ENCODE measurements around the gene KLF6. TPM values are rescaled to one million over a fixed set of nuclear protein-coding genes. Genes with fewer than 3 reads are reported as not detected.

Gene KLF6
- total RNA-seq, 1 donor from 2014 or later = 88.6 TPM

- H3K4me3 Mint-ChIP-seq (ENCODE audit: unreplicated experiment) = no peak overlapping the region
- no peak for TF ChIP-seq CTCF (IDR thresholded peaks at IDR 0.05; ENCODE audit: partially characterized antibody, unreplicated experiment)
- H3K4me1 Mint-ChIP-seq (ENCODE audit: low read depth, unreplicated experiment) = peaks cover 6% of the 10 kb centered on the region
- no peak for DNase-seq
- peaks cover 15% of the 10 kb centered on the region for H3K9me3 Mint-ChIP-seq (ENCODE audit: unreplicated experiment)
- H3K27ac Mint-ChIP-seq (ENCODE audit: unreplicated experiment) = no peak overlapping the region
- peaks cover 11% of the 10 kb centered on the region for H3K27me3 Mint-ChIP-seq (ENCODE audit: unreplicated experiment)
- H3K36me3 Mint-ChIP-seq (ENCODE audit: unreplicated experiment) = peaks cover 8% of the 10 kb centered on the region
Measured at GRCh38 chr10:3789621-3790020, 4.6 kb upstream of the KLF6 start.

- Mint-ChIP-seq H3K27me3 (ENCODE audit: unreplicated experiment) (peaks cover 24% of the 10 kb centered on the region), H3K27ac (ENCODE audit: unreplicated experiment) (no peak overlapping the region), H3K4me1 (ENCODE audit: low read depth, unreplicated experiment) (peaks cover 6% of the 10 kb centered on the region), H3K9me3 (ENCODE audit: unreplicated experiment) (peaks cover 31% of the 10 kb centered on the region), H3K4me3 (ENCODE audit: unreplicated experiment) (no peak overlapping the region), H3K36me3 (ENCODE audit: unreplicated experiment) (peaks cover 13% of the 10 kb centered on the region)
- DNase-seq = no peak
- no peak for TF ChIP-seq CTCF (IDR thresholded peaks at IDR 0.05; ENCODE audit: partially characterized antibody, unreplicated experiment)
Measured at GRCh38 chr10:3787816-3788215, 2.8 kb upstream of the KLF6 start.

- peaks cover 29% of the 10 kb centered on the region for H3K27me3 Mint-ChIP-seq (ENCODE audit: unreplicated experiment)
- no peak for DNase-seq
- H3K9me3 Mint-ChIP-seq (ENCODE audit: unreplicated experiment) = peaks cover 35% of the 10 kb centered on the region
- H3K4me3 Mint-ChIP-seq (ENCODE audit: unreplicated experiment) = peak overlapping the region; percentile 76
- no peak for TF ChIP-seq CTCF (IDR thresholded peaks at IDR 0.05; ENCODE audit: partially characterized antibody, unreplicated experiment)
- peak overlapping the region; percentile 94 for H3K27ac Mint-ChIP-seq (ENCODE audit: unreplicated experiment)
- peaks cover 13% of the 10 kb centered on the region for H3K36me3 Mint-ChIP-seq (ENCODE audit: unreplicated experiment)
- H3K4me1 Mint-ChIP-seq (ENCODE audit: low read depth, unreplicated experiment) = peaks cover 11% of the 10 kb centered on the region
Measured at GRCh38 chr10:3787016-3787400, 2.0 kb upstream of the KLF6 start.

GRCh38 chr10:3786295-3787015 is 1.4 kb upstream of the KLF6 start:
- Mint-ChIP-seq H3K9me3 (ENCODE audit: unreplicated experiment) (peaks cover 35% of the 10 kb centered on the region), H3K27me3 (ENCODE audit: unreplicated experiment) (peaks cover 31% of the 10 kb centered on the region), H3K4me1 (ENCODE audit: low read depth, unreplicated experiment) (peaks cover 16% of the 10 kb centered on the region), H3K27ac (ENCODE audit: unreplicated experiment) (peak overlapping the region; percentile 94), H3K4me3 (ENCODE audit: unreplicated experiment) (peak overlapping the region; percentile 76), H3K36me3 (ENCODE audit: unreplicated experiment) (peaks cover 13% of the 10 kb centered on the region)
- no peak for TF ChIP-seq CTCF (IDR thresholded peaks at IDR 0.05; ENCODE audit: partially characterized antibody, unreplicated experiment)
- DNase-seq = peak; percentile 62

- H3K27me3 Mint-ChIP-seq (ENCODE audit: unreplicated experiment) = peaks cover 31% of the 10 kb centered on the region
- H3K4me3 Mint-ChIP-seq (ENCODE audit: unreplicated experiment) = peak overlapping the region; percentile 76
- H3K4me1 Mint-ChIP-seq (ENCODE audit: low read depth, unreplicated experiment) = peaks cover 18% of the 10 kb centered on the region
- H3K36me3 Mint-ChIP-seq (ENCODE audit: unreplicated experiment) = peaks cover 13% of the 10 kb centered on the region
- TF ChIP-seq CTCF (IDR thresholded peaks at IDR 0.05; ENCODE audit: partially characterized antibody, unreplicated experiment) = no peak
- DNase-seq = peak; percentile 63
- H3K9me3 Mint-ChIP-seq (ENCODE audit: unreplicated experiment) = peaks cover 34% of the 10 kb centered on the region
- H3K27ac Mint-ChIP-seq (ENCODE audit: unreplicated experiment) = peak overlapping the region; percentile 94
Measured at GRCh38 chr10:3785851-3786271, 852 bp upstream of the KLF6 start.

Data from glutamatergic neuron (in vitro differentiated cells).